NCI-H146 treated with DMSO at 0.1 percent for 48 hours (cell line): ENCODE results near the gene TSPEAR.
"Not testable (repeated sequence)": the region's sequence is repeated elsewhere in the genome, so short reads cannot be mapped to it uniquely, and the experiment has no call there.

Experiments used
- DNase-seq: peaks from one replicate; lab custom pipeline; 2025; ENCODE audit not compliant: unreplicated experiment; lab: John Stamatoyannopoulos, UW

The TSPEAR gene

DNA sequence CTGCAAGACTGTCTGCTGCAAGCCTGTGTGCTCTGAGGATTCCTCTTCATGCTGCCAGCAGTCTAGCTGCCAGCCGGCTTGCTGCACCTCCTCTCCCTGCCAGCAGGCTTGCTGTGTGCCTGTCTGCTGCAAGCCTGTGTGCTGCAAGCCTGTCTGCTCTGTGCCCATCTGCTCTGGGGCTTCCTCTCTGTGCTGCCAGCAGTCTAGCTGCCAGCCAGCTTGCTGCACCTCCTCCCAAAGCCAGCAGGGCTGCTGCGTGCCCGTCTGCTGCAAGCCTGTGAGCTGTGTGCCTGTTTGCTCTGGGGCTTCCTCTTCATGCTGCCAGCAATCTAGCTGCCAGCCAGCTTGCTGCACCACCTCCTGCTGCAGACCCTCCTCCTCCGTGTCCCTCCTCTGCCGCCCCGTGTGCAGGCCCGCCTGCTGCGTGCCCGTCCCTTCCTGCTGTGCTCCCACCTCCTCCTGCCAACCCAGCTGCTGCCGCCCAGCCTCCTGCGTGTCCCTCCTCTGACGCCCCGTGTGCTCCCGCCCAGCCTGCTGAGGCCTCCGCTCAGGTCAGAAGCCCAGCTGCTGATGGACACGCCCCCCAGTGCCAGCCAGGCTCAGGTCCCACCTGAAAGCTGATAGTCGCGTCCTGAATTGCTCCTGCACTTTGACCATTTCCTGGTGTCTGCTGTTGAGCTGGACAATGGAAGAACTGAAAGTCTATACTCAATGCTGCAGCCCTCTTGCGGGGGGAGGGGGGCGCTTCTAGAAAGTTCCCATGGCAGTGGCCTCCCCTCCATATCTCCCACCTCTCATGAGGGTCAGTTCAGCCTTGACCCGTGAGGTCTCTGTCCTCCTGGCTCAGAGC lies 136.7 kb downstream of the TSPEAR start:
- peak; percentile 71 for DNase-seq

DNA sequence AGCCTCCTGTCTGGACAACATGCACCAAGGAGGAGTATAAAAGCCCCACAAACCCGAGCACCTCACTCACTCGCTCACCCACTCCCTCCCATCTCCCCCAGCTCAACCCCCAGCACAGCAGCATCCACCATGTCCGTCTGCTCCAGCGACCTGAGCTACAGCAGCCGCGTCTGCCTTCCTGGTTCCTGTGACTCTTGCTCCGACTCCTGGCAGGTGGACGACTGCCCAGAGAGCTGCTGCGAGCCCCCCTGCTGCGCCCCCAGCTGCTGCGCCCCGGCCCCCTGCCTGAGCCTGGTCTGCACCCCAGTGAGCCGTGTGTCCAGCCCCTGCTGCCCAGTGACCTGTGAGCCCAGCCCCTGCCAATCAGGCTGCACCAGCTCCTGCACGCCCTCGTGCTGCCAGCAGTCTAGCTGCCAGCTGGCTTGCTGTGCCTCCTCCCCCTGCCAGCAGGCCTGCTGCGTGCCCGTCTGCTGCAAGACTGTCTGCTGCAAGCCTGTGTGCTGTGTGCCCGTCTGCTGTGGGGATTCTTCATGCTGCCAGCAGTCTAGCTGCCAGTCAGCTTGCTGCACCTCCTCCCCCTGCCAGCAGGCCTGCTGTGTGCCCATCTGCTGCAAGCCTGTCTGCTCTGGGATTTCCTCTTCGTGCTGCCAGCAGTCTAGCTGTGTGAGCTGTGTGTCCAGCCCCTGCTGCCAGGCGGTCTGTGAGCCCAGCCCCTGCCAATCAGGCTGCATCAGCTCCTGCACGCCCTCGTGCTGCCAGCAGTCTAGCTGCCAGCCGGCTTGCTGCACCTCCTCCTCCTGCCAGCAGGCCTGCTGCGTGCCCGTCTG lies 137.5 kb downstream of the TSPEAR start, which contains the start of gene KRTAP10-4:
TSS of gene KRTAP10-4 (plus strand) at position 100 of the 827 bp plus-strand sequence. CDS start at position 130, 30 bp downstream.
- peak; percentile 34 for DNase-seq

- DNase-seq, result no peak
Observed at GRCh38 chr21:44572959-44573583, 138.3 kb downstream of the TSPEAR start.

DNA sequence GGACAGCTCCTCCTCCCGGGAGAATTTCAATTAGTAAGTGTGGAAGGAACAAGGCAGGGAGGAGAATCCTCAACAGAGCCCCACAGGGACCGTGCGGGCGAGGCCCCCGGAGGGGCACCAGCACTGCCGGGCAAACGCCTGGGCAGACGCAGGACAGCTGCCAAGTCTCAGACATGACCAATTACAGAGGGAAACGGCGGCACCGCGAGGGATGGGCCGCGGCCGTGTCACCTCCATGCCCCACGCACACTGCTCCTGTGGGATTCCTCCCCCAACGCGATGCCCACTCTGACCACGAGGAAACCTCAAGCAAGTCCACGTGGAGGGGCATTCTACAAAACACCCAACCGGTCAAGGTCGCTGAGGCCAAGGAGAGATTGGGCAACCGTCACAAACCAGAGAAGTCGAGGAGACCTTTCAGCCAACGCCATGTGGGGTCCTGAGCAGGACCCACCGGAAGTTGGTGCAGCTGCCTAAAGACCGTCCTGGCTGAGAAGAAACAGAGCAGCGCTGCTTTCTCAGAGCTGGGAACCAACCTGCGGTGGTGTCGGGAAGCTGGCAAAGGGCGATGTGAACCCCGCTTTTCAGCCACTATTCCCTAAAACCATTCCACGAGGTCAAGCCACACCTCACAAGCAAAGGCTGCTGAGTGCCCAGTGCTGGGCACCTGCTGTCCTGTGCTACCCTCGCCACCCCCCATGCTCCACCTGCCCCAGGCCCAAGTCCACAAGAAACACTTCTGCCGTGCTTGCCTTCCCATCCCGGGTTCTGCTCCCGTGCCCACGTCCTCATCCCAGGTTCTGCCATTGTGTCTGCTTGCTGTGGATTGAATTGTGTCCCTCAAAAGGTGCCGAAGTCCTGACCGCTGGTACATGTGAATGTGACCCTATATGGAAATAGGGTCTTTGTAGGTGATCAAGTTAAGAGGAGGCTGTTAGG lies 139.3 kb downstream of the TSPEAR start:
- DNase-seq, result no peak

DNA sequence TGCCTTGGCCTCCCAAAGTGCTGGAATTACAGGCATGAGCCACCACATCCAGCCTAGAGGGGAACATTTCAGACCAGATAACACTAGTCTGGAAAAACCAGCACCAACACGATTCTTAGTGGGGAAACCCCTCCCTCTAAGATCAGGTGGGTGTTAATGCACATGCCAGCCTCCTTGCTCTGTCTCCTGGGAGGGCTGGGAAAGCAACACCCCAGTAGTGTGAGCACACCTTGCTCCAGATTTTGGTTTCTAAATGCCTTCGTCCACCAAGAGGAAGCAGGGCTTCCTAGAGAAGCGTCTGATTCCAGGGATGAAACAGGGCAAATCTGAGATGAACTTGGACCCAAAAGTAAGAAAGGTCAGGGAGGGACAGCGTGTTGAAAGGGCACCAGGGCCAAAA lies 140.1 kb downstream of the TSPEAR start:
- DNase-seq, result no peak

- DNase-seq, result no peak
Observed at GRCh38 chr21:44569861-44570517, 141.4 kb downstream of the TSPEAR start.

DNA sequence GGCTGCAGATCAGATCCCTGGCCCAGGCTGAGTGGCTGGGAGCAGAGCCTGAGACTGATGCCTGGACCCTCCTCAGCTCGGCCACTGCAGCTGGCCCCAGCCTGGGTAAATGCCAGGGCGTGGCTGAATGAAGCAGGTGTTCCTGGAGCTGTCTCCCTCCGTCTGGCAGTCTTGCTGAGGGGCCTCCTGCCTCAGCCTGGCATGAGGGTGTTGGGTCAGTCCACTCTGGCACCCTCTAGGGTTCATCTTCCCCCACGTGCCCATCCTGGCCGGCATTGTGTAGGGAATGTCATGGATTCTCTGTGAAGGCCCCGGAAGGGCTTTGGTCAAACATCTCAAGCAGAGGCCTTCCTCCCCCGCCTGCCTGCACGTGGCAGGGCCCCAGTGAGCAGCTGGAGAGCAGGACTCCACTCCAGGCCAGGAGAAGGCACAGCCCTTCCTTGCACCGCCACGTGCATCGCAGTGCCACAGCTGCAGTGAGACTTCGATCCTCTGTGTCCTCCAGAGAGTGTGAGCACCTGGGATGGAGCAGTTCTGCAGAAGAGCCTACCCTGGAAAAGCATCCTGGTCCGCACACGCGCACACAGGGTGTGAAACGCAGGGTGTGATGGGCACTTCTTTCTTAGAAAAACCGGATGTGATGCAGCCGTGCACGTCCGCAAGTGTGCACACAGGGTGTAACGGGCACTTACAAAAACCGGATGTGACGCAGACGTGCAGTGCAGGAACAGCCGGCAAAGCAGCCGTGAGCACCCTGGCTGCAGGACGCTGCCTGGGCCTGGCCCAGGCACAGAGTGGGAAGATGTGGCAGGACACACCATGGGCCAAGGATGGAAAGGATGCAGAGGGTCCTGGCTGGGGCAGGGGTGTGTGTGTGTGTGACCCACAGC lies 142.5 kb downstream of the TSPEAR start:
- DNase-seq, result no peak

DNA sequence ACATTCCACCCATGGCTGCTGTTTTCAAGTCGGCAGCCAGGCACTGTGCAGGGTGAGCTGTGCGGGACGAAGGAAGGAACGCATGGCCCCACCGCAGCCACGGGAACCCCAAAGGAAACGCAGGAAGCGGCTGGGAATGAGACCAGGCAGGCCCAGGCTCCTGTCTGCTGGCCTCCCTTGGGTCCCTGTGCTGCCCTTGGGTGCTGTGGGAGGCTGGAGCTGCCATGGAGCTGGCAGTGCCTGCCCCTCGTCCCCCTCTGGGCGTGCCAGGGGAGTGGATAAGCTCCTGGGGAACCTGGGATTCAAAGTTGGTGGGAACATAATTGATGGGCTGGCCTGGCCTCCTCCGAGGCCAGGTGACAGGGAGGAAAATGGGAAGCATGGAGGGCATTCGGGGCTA lies 143.1 kb downstream of the TSPEAR start:
- no peak for DNase-seq

DNA sequence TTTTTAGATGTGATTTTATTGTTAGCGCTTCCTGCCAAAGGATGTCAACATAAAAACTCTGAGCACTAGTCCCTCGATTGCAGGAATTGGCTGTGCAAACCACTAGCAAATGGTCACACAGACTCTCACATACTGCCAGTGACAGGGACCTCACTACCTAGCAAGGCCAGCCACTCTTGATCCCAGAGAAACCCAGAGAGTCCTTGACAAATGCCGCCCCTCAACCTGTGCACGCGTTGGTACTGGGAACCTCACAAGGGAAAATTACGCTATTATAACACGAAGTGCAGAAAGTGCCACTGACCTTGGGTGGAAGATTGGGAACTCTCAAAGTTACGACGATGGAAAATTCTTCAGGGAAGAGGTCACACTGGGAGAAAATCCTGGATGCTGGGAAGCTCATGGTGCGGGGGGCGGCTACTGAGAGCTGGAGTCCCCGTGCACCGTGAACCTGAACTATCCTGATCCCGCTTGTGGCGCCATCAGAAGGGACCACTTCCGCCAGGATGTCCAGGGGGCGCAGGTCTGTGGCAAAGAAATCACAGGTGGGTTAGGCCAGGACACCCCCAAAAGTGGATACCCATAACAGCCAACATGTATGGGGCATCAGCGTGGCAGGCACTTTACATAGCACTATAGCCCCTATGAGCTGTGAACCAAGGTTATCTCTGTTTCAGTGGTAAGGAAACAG lies 143.7 kb downstream of the TSPEAR start:
- DNase-seq, result no peak

GRCh38 chr21:44566403-44566802 lies 145.0 kb downstream of the TSPEAR start:
- DNase-seq, result no peak

GRCh38 chr21:44564886-44565598 lies 146.3 kb downstream of the TSPEAR start:
- no peak for DNase-seq

- no peak for DNase-seq
Observed at GRCh38 chr21:44564099-44564498, 147.3 kb downstream of the TSPEAR start.

DNA sequence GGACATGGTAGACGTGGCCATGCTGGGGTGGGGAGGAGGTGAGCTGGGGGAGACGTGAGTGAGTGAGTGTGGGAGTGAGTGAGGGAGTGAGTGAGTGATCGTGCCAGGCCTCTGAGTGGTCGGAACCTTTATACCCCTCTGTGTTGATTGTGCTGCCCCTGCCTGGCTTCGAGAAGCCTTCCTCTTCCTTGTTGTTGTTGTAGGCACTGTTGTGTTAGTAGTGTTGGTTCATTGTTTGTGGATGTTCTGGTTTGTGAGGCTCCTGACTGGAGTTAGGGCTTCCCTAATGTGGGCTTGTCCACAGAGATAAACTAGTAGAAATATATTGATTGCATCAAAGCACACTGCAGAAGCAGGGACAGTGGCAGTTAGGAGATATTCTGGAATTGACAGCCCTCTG lies 152.7 kb downstream of the TSPEAR start, which contains the start of gene KRTAP10-3:
TSS of gene KRTAP10-3 (minus strand) at position 101 of the 400 bp plus-strand sequence. CDS start at position 21, 80 bp downstream.
- no peak for DNase-seq

GRCh38 chr21:44558329-44558675 lies 153.1 kb downstream of the TSPEAR start:
- not testable (repeated sequence) for DNase-seq

DNA sequence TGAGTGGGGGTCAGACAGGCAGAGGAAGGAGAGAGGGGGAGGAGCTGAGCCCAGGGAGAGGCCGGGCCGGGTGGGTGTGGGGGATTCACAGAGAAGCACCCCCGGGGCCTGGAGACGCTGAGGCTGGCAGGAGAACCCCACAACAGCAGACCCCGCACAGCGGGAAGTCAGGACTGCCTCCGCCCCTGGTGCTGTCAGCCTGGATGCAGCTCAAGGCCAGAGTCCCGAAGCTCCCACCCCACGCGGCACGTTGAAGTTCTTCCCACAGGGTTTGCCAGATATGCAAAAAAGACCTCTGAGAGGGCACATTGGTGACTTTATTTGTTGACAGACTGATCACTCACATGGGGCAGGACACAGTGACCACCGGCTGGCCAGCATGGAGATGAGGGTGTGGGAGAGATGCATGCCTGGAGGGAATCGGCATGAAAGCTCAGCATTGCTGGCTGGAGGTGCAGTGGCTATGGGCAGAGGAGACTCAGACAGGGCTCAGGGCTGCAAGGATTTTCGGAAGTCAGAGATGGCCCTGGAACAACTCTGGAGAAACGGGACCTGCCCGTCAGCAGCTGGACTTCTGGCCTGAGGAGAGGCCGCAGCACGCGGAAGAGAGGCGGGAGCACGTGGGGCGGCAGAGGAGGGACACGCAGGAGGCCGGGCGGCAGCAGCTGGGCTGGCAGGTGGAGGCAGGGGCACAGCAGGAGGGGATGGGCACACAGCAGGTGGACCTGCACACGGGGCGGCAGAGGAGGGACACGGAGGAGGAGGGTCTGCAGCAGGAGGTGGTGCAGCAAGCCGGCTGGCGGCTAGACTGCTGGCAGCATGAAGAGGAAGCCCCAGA lies 153.7 kb downstream of the TSPEAR start:
- DNase-seq, result no peak

DNA sequence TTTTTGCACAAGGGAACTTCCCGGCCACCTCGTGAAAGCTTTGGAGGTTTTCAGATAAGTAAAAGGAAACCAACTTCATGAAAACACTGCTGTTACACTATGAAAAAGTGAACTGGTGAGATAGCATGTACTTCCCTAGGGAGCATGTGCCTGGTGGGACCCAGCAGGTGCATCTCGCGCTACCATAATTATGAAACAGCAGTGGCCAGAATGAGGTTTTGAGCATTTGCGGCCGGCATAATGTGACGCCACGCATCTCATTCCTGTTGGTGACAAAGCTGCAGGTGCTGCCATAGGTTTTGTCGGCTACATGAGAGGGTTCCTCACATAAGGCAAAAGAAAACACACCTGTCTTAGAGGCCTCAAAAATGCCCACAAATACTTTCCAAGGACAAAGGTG lies 154.5 kb downstream of the TSPEAR start:
- DNase-seq, result peak; percentile 57
